ENCODE measurements around the gene IL4I1. TPM values are rescaled to one million over a fixed set of nuclear protein-coding genes. Genes with fewer than 3 reads are reported as not detected.

IL4I1 gene
- 0.29 and 0.61 TPM in 2 replicates for total RNA-seq (2021)
- long read RNA-seq, partial matches to known transcripts = 0 of 4 reads
- long read RNA-seq, other reads (novel, unspliced or antisense) = 4 of 4 reads

DNA sequence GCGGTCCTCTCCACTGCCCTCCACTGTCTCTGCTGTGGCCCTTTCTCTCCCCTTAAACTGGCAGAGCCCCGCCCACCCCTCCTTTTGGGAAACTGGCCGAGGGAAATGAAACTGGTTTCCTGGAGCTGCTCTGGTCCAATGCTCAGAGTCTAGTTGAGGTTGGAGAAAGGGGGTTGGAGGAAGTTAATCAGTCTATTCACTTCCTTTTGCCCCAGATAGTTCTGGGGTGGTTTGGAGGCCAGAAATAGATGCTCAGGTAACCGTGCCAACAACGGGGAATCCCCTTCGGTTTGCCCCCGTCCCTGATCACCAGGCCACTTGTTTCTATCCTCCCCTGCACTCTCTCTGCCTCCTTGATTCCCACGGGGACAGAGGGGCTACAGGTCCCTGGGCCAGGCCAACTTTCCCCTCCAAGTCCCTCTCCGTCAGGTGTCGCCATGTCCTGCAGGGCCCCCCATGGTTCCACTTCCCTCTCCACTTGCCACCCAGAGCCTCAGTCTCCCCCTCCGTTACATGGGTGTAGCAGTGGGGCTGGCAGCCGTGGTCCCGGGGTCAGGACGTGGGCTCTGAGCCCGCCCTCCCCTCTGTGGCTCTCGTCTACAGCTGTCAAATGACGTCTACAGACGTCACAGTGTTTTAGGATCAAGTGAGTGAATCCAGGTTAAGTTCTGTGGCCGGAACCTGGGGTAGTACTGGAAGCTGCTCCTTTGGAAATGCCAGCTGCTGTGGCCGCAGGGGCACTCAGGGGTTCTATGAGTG, at the start of gene IL4I1:
Gene IL4I1 (minus strand): TSS at position 25 of the 759 bp plus-strand sequence. CDS start 727 bp downstream, outside the sequence.
- no peak within 1 kb of the TSS for H2AK5ac ChIP-seq (ENCODE audit: insufficient read length, low read length)
- H3K79me1 ChIP-seq (ENCODE audit: insufficient read depth, low read depth, low read length, poor library complexity, severe bottlenecking) = no peaks in the 10 kb centered on the region
- H3K23me2 ChIP-seq (ENCODE audit: insufficient read length, low read depth, low read length, poor library complexity, severe bottlenecking) = no peaks in the 10 kb centered on the region
- H4K8ac ChIP-seq (replicated peaks; ENCODE audit: insufficient read length, low read depth, low read length) = no peak within 1 kb of the TSS
- no peak within 1 kb of the TSS for H2AFZ ChIP-seq (ENCODE audit: low read length)
- no peaks in the 10 kb centered on the region for H3K27me3 ChIP-seq (ENCODE audit: insufficient read depth, low read length)
- TF ChIP-seq, protein P1, sequence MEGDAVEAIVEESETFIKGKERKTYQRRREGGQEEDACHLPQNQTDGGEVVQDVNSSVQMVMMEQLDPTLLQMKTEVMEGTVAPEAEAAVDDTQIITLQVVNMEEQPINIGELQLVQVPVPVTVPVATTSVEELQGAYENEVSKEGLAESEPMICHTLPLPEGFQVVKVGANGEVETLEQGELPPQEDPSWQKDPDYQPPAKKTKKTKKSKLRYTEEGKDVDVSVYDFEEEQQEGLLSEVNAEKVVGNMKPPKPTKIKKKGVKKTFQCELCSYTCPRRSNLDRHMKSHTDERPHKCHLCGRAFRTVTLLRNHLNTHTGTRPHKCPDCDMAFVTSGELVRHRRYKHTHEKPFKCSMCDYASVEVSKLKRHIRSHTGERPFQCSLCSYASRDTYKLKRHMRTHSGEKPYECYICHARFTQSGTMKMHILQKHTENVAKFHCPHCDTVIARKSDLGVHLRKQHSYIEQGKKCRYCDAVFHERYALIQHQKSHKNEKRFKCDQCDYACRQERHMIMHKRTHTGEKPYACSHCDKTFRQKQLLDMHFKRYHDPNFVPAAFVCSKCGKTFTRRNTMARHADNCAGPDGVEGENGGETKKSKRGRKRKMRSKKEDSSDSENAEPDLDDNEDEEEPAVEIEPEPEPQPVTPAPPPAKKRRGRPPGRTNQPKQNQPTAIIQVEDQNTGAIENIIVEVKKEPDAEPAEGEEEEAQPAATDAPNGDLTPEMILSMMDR (conservative IDR thresholded peaks at IDR 0.05) = no peak
- H3K4me1 Mint-ChIP-seq = peaks cover 8 to 19% of the 10 kb centered on the region in 2 experiments
- peaks cover 5% of the 10 kb centered on the region for H4K20me1 ChIP-seq (ENCODE audit: control insufficient read depth, insufficient read depth, insufficient read length)
- H3K4ac ChIP-seq (ENCODE audit: low read depth, low read length) = no peak within 1 kb of the TSS
- H3K36me3 Mint-ChIP-seq (ENCODE audit: insufficient read depth in 1 of 3, low read depth in 3 of 3) = no peaks in the 10 kb centered on the region
- H2BK15ac ChIP-seq (ENCODE audit: low read depth, low read length) = no peak within 1 kb of the TSS
- H3K4me1 ChIP-seq (ENCODE audit: insufficient read depth, low read length) = no peaks in the 10 kb centered on the region
- H2BK12ac ChIP-seq (ENCODE audit: insufficient read length, low read depth, low read length) = no peak within 1 kb of the TSS
- H3K27me3 Mint-ChIP-seq (ENCODE audit: low read depth) = peaks cover 44% of the 10 kb centered on the region
- no peak within 1 kb of the TSS for H2BK120ac ChIP-seq (ENCODE audit: low read depth, low read length, poor library complexity, severe bottlenecking)
- H4K91ac ChIP-seq (ENCODE audit: insufficient read length, low read depth, low read length) = no peak within 1 kb of the TSS
- H3K18ac ChIP-seq (ENCODE audit: insufficient read length, low read depth, low read length) = no peak within 1 kb of the TSS
- no peak within 1 kb of the TSS for H3K27ac ChIP-seq (ENCODE audit: insufficient read length, low read depth, low read length)
- no peak within 1 kb of the TSS for H3K4me2 ChIP-seq (ENCODE audit: insufficient read depth, insufficient read length, low read length)
- no peaks in the 10 kb centered on the region for H3K9me3 ChIP-seq (ENCODE audit: control insufficient read depth, low read depth, low read length)
- H3K27ac Mint-ChIP-seq = 0 out of 7 replicates have a peak within 1 kb of the TSS, but pooled peaks of 1 of the 3 experiments have one; percentile 13
- no peak within 1 kb of the TSS for H3K9ac ChIP-seq (ENCODE audit: extremely low read depth, insufficient read length, low read length)
- H3K23ac ChIP-seq (ENCODE audit: insufficient read length, low read depth, low read length) = no peak within 1 kb of the TSS
- no peak within 1 kb of the TSS for H3K56ac ChIP-seq (ENCODE audit: insufficient read length, low read depth, low read length)
- no peak within 1 kb of the TSS for H2BK5ac ChIP-seq (ENCODE audit: insufficient read length, low read length)
- no peak within 1 kb of the TSS for H4K5ac ChIP-seq (ENCODE audit: insufficient read length, low read depth, low read length)
- DNase-seq = no peak
- no peaks in the 10 kb centered on the region for H3K79me2 ChIP-seq (ENCODE audit: insufficient read depth, low read length)
- H3K14ac ChIP-seq (ENCODE audit: insufficient read depth, low read length) = no peak within 1 kb of the TSS; the same call in 1 of the 2 replicates
- H3K4me3 Mint-ChIP-seq = peak within 1 kb of the TSS in 1 of 2 experiments; percentile 52; a peak in 2 of 5 replicates
- no peaks in the 10 kb centered on the region for H3K9me3 Mint-ChIP-seq
- WGBS (ENCODE audit: extremely low coverage, insufficient read length, low lambda C conversion rate) = no CpG with 5 or more reads among the region's 20 CpGs
- H2BK20ac ChIP-seq (ENCODE audit: low read depth, low read length, poor library complexity, severe bottlenecking) = no peak within 1 kb of the TSS
- H3T11ph ChIP-seq (ENCODE audit: low read length) = no peak within 1 kb of the TSS

Measured in H9 (cell line).